ENCODE data around the gene FAM120A.

The FAM120A gene

GRCh38 chr9:93557366-93558137, 106.1 kb downstream of the FAM120A start:
- no peak for DNase-seq (ENCODE audit: low read depth in 2 of 2)

- DNase-seq (ENCODE audit: low read depth in 2 of 2), result no peak
Observed at GRCh38 chr9:93558503-93558902, 107.0 kb downstream of the FAM120A start.

DNA sequence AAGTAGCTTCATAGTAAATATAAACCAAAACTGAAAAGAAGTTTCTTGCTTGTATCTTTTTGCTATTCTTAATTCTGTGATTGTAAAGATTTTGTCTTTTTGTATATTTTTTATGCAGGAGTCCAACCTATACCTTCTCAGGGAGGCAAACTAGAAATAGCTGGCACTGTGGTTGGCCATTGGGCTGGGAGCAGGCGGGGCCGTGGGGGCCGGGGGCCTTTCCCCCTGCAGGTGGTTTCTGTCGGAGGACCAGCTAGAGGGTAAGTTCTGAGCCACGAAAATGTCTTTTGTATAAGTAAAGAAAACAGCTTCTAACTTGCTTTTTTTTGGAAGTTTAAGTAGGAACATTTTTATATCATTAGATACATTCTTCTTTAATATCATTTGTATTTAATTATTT, 109.5 kb downstream of the FAM120A start:
- DNase-seq (ENCODE audit: low read depth in 2 of 2), result no peak

GRCh38 chr9:93562157-93562556, 110.7 kb downstream of the FAM120A start:
- no peak for DNase-seq (ENCODE audit: low read depth in 2 of 2)

DNA sequence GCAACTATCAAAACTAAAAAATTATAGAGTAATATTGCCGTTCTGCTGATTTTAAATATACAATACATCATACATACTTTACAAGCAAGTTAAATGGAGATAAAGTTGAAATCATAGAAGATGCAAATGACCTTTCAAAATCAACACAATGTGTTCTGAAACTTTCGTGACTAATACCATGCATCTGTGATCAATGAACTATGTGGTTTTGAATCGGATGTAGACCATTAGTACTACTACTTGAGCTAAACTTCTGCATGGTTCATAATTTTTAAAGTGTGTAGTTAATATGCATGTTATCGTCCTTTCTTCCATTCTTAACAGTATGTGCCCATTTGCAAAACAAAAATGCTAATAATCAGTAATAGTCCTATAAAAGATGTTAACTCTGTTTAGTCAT, 113.6 kb downstream of the FAM120A start:
- no peak for DNase-seq (ENCODE audit: low read depth in 2 of 2)

GRCh38 chr9:93566408-93567270, 115.2 kb downstream of the FAM120A start:
- DNase-seq (ENCODE audit: low read depth in 2 of 2), result peak; percentile 91

DNA sequence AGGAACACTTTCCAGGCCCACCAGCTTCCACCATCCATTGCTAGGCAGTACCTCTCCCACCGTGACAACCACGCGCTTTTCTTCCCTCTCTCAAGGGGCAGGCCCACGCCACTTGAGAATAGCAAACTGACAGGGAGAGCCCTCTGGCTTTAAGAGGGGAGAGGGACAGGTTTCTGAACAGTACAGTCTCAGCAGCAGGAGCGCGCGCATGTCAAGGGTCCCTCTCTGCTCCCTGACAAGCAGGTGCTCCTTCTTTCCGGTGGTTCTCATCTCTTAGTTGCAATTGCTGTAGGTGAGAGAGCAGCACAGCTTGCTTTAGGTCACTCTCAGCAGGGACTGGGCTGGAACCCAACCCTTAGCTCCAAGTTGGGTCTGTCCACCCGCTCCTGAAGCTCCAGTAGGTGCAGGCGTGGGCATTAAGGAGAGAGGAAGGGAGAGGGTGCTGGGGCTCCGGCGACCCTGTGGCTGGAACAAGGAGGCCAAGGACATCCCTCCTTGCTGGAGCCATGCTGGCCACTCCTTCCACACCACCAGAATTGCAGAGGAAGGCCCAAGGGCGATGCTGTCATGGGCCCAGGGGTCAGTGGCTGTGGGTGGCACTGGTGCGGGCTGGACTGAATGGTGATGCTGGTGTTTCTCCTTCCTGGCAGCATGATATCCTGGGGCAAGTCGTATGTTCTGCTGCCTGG, 115.9 kb downstream of the FAM120A start:
- DNase-seq (ENCODE audit: low read depth in 2 of 2), result no peak

GRCh38 chr9:93568169-93568568, 116.7 kb downstream of the FAM120A start:
- no peak for DNase-seq (ENCODE audit: low read depth in 2 of 2)

DNA sequence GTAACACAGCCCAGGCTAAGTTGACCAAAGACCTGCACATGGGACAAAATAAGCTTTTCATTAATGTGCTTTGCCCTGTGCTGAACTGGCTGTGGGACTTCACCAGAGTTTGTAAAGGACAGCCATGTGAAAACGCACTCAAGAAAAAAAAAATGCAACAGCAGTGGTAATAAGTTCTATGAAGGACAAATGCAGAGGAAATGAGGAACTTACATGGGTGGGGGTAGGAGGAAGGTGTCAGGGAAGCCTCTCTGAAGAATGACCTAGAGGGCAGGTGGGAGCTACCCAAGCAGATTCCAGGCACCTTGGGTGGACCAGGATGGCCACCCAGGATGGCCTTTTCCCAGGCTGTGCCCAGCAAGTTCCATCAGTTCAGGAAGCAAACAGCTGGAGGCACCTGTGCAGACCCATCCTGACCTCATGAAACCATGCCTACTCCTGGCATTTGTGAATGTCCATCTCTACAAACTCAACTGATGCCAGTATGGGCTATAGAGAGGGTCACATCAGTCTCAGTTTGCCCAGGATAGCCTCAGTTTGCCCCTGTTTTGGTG, 118.2 kb downstream of the FAM120A start:
- no peak for DNase-seq (ENCODE audit: low read depth in 2 of 2)

DNA sequence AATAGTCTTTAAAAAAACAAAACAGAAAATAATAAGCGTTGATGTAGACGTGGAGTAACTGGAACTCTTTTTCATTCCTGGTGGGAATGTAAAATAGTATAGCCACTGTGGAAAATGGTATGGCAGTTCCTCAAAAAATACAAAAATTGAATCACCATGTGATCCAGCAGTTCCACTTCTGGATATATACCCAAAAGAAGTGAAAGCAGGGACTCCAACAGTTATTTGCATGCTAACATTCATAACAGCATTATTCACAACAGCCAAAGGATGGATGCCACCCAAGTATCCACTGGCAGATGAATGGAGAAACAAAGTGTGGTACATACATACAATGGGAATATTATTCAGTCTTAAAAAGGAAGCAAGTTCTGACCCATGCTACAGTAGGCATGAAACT, 120.7 kb downstream of the FAM120A start:
- no peak for DNase-seq (ENCODE audit: low read depth in 2 of 2)

GRCh38 chr9:93572636-93573515, 121.4 kb downstream of the FAM120A start:
- no peak for DNase-seq (ENCODE audit: low read depth in 2 of 2)

- no peak for DNase-seq (ENCODE audit: low read depth in 2 of 2)
Observed at GRCh38 chr9:93573516-93573828, 122.0 kb downstream of the FAM120A start.

DNA sequence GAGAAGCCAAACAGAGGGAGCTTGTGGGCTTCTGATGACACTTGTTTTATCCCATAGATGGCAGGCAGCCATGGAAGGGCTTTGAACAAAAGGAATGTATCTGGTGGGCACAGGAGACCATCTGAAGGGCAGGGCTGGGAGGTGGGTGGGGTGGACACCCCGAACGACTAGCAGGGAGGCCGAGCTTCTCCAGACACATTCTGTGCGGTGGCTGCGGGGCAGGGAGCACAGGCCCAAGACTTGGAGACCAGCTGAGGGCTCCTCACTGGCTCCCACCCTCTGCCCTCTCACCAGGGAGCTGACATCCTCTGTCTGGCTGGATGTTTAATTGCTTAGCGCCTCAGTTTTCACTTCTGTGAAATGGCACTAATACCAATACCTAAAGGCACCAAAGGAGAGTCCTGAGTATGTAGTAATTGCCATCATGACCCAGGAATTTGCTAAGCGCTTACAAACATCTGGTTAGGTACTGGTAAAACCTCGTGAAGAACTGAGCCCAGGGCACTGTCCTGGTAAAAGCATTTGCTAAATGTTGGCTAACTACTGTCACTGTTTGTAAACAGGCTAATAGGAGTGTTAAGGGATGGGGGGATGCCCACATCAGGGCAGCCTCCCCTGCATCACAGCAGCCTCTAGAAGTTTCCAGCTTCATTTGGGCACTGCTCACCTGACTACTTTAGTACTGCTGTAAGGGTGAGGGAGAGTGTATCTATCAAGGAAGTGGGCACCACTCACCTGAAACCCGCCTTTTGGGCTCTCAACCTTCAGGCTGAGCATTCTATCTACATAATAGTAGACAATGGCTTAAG, 122.8 kb downstream of the FAM120A start:
- no peak for DNase-seq (ENCODE audit: low read depth in 2 of 2)

DNA sequence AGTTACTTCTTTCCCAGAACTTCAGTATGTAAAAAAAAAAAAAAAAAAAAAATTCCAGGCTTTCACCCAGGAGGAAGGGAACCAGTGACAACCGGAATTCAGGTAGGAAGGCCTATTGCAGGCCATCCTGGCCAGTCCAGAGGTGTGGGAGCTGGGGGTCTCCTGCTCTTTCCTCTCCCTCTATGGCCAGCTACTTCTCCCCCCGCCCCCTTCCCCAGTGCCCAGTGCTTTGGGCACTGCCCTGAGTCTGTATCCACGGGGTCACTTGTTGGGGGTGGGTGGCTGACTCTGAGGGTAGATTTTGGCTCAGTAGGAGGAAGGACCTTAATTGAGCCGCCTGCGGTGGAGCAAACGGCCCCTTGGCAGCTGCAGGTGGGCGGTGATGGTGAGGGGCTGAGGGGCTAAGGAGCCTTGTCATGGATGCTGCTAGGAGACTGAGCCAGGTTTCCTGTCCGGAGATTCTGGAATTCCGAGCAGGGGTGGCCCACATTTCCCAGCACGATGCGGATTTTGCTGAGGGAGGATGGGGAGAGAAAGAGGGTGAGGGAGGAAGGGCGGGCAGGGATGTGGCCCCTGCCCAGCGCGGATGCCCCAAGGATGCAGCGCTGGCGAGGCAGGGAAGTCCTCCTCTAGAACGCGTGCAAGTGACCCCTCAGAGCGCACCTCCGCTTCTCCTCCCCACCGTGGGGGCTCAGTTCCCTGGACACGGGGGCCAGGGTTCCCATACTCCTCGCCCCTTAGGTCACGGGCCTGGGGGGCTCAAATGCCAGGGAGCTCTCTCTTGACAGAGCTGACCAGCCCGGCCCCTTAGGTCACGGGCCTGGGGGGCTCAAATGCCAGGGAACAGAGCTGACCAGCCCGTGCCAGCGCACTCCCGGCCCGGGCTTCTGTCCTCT, 123.7 kb downstream of the FAM120A start:
- DNase-seq (ENCODE audit: low read depth in 2 of 2), result no peak

DNA sequence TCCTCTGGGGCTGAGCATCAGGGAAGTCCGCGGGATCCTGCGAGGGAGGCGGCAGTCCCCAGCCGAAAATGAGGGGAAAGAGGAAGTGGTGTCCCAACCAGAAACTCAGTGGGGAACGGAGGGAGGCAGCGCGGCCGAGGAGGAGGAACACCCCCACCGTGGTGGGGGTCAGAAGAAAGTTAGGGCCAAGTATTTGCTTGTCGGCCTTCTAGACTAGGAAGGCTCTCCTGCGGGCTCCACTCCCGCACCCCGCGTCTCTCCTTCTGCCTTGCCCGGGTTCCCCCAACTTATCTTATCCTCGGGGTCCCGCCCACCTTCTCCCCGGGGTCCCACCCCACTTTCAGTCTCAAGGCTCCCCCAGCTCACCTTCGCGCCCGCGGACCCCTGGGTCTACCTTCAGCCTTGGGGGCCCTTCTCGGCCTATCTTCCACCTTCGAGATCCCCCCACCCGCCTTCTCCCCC, 124.3 kb downstream of the FAM120A start:
- DNase-seq (ENCODE audit: low read depth in 2 of 2), result no peak

- DNase-seq (ENCODE audit: low read depth in 2 of 2), result no peak
Observed at GRCh38 chr9:93576258-93577077, 125.0 kb downstream of the FAM120A start, which contains the start of gene PHF2. PHF2 (plus strand) TSS chr9:93576584; CDS start chr9:93576774, 190 bp downstream.

DNA sequence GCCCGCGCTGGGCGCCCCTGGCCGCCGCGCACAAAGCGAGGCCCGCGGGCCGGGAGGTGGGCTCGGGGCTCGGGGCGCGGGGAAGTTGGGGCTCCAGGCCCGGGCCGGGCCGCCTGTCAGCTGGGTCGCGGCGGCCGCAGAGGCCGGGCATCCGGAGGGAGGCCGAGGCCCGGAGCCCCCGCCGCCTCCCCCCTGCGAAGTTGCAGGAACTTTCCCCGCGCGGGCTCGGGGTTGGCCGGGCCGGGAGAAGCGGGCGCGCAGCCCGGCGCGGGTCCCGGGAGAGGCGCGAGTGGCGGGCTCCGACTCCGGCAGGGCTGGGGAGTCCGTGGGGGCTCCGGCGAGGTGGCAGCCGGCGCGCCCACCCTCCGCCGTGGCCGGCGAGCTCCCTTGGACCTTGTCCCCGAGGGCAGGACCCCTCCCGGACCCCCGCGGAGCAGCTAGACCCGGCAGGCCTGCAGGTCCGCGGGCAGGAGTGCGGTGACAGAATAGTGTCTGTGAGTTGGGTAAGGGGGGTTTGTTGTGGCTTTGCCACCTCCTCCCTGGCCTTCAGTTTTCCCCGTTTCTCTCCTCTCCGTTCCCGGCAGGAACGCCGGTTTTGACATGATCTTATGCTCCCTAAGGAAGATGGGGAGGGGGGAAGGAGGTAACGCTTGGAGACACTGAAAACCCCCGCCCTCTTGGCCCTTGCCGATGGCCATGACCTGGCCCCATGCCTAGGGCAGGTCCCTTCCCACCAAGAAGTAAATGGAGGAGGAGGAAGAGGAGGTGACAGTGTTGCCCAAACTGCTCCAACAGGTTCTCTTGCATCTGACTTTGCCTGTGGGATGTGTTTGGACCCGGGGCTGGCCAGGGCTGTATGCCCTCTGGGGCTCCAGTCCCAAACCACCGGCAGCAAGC, 125.8 kb downstream of the FAM120A start:
- no peak for DNase-seq (ENCODE audit: low read depth in 2 of 2)
